HepG2 (cell line): ENCODE results near the gene NOL4L. TPM values are rescaled to one million over a fixed set of nuclear protein-coding genes. Genes with fewer than 3 reads are reported as not detected.
A peak's percentile ranks its signal among the peaks of the same experiment; 100 is the strongest.

Source experiments
- GATAD1 ChIP-seq: IDR thresholded peaks from 2 replicates; pipeline ENCODE4 v1.6.1; 2016; ENCODE audit warnings: missing genetic modification reagents, missing compliant biosample characterization
- MXD4 ChIP-seq: IDR thresholded peaks from 2 replicates; pipeline ENCODE4 v1.6.1; 2016; ENCODE audit warnings: mild to moderate bottlenecking, missing biosample characterization, missing genetic modification reagents
- TMF1 ChIP-seq: sonication (generic); formaldehyde crosslinking; IDR thresholded peaks from 2 replicates; pipeline ENCODE4 v1.8.1; 2022; ENCODE audit warnings: low read depth, missing genetic modification reagents
- ZBTB40 ChIP-seq, 2 experiments: fragments of 450-650 bp in 1 of 2; sonication (generic) in 1 of 2; formaldehyde crosslinking in 1 of 2; IDR thresholded peaks; 2 replicates each; pipeline versions ENCODE4 v1.6.1 to v1.8.0; 2016 to 2022; ENCODE audit warnings: antibody characterized with exemption in 1 of 2, mild to moderate bottlenecking in 1 of 2, missing genetic modification reagents in 1 of 2
- ZC3H4 ChIP-seq: sonication (generic); formaldehyde crosslinking; IDR thresholded peaks from 2 replicates; pipeline ENCODE4 v1.4.0; 2020; ENCODE audit warnings: missing genetic modification reagents, borderline replicate concordance
- ZFAT ChIP-seq: sonication (generic); formaldehyde crosslinking; conservative IDR thresholded peaks from 2 replicates; pipeline ENCODE4 v1.8.1; 2023; ENCODE audit warnings: missing genetic modification reagents, inconsistent platforms
- ZMYM3 ChIP-seq: sonication (generic); formaldehyde crosslinking; IDR thresholded peaks from 2 replicates; pipeline ENCODE4 v1.5.1; 2020; ENCODE audit warnings: mild to moderate bottlenecking, missing genetic modification reagents
- ZNF30 ChIP-seq: sonication (generic); formaldehyde crosslinking; IDR thresholded peaks from 2 replicates; pipeline ENCODE4 v1.5.0; 2020; ENCODE audit warnings: mild to moderate bottlenecking, missing genetic modification reagents
- ZSCAN31 ChIP-seq: sonication (generic); formaldehyde crosslinking; IDR thresholded peaks from 2 replicates; pipeline ENCODE4 v1.5.0; 2020; ENCODE audit warnings: low read depth, mild to moderate bottlenecking, missing genetic modification reagents
- polyA plus RNA-seq, 8 experiments: library from polyadenylated mRNA; depleted of rRNA in 3 of 8; stranded (reverse) in 7 of 8; unstranded in 1 of 8; fragments of >200 nt; fragmentation: Illumina TruSeq in 4 of 8; extraction: Trizol in 4 of 8; gene quantifications; 2 replicates each; pipeline versions ENCODE4 v1.2.1 to v1.2.3, GENCODE V29; 2011 to 2016; ENCODE audit warnings: low read depth in 4 of 8, missing spikeins in 1 of 8, mixed read lengths in 1 of 8; ENCODE audit not compliant: insufficient read depth in 1 of 8
- total RNA-seq, 5 experiments: library from RNA; depleted of rRNA; stranded (reverse); fragments of >200 nt; fragmentation: Illumina TruSeq; extraction: Trizol; gene quantifications; 2 replicates each; pipeline ENCODE4 v1.2.3, GENCODE V29; 2016; ENCODE audit warnings: low read depth in 1 of 5
- TF ChIP-seq, protein P1 (sequence below): sonication (generic); formaldehyde crosslinking; IDR thresholded peaks from 2 replicates; pipeline ENCODE4 v1.9.0; 2021; ENCODE audit warnings: missing genetic modification reagents, borderline replicate concordance
- TF ChIP-seq, protein P2 (sequence below): IDR thresholded peaks from 2 replicates; pipeline ENCODE4 v1.6.1; 2012; ENCODE audit warnings: low read depth, low read length, improper control_type of control experiment
- TF ChIP-seq, protein P3 (sequence below): sonication (generic); formaldehyde crosslinking; conservative IDR thresholded peaks from 2 replicates; pipeline ENCODE4 v1.8.0; 2022; ENCODE audit warnings: low read depth, missing genetic modification reagents

NOL4L gene
- total and polyA plus RNA-seq, 2 of the 13 experiments (the other 11 are each of a cell fraction or from before 2014, with no cell fraction given): 16.6 to 35.4 TPM

DNA sequence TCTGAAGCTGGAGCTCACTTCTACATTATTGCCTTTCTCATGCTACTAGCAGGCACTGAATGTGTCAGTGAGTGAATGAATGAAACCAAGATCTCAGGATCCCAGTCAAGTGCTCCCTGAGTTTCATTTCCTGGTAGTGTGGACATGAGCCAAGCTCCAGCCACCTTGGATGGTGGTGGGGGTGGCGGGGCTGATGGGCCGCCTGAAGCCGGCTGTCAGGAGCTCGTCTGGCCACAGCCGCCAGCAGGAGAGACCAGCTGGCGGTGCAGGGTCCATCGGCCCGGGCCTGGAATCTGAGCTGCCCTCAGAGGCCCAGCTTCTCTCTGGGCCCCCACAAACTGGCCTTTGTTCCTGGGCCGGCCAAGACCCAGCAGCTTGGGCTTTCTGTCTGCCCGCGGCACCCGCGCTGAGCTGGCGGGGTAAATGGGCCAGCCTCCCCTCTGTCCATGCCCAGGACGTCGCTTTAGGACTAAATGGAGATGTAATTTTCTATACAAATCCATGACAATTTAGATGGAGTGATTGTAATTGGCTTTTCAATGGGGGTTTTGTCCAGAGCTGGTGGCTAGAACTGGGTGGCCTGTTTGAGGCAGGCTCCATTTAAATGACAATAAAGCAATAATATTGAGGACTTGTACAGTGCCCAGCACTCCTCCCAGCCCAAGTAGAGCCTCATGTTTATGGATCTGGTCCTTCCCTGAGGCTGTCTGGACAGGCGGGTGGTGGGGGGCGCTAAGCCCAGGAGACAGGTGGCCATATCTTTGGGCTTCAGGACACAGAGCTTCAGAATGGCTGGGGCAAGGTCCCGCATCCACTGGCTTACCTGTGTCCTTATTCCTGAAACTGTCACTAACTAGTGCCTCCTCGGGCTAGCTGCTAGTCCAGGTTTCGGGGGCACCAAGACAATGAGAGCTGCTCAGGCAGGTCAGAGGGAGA is 43.5 kb downstream of the NOL4L start (continued):
- TF ChIP-seq, protein P1, sequence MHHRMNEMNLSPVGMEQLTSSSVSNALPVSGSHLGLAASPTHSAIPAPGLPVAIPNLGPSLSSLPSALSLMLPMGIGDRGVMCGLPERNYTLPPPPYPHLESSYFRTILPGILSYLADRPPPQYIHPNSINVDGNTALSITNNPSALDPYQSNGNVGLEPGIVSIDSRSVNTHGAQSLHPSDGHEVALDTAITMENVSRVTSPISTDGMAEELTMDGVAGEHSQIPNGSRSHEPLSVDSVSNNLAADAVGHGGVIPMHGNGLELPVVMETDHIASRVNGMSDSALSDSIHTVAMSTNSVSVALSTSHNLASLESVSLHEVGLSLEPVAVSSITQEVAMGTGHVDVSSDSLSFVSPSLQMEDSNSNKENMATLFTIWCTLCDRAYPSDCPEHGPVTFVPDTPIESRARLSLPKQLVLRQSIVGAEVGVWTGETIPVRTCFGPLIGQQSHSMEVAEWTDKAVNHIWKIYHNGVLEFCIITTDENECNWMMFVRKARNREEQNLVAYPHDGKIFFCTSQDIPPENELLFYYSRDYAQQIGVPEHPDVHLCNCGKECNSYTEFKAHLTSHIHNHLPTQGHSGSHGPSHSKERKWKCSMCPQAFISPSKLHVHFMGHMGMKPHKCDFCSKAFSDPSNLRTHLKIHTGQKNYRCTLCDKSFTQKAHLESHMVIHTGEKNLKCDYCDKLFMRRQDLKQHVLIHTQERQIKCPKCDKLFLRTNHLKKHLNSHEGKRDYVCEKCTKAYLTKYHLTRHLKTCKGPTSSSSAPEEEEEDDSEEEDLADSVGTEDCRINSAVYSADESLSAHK (CRISPR knock-in tag): 0 out of 2 replicates have a peak, but pooled peaks have one; percentile 17
- TF ChIP-seq, protein P2, sequence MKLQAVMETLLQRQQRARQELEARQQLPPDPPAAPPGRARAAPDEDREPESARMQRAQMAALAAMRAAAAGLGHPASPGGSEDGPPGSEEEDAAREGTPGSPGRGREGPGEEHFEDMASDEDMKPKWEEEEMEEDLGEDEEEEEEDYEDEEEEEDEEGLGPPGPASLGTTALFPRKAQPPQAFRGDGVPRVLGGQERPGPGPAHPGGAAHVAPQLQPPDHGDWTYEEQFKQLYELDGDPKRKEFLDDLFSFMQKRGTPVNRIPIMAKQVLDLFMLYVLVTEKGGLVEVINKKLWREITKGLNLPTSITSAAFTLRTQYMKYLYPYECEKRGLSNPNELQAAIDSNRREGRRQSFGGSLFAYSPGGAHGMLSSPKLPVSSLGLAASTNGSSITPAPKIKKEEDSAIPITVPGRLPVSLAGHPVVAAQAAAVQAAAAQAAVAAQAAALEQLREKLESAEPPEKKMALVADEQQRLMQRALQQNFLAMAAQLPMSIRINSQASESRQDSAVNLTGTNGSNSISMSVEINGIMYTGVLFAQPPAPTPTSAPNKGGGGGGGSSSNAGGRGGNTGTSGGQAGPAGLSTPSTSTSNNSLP: no peak
- TF ChIP-seq ZC3H4 (CRISPR knock-in tag): no peak
- TF ChIP-seq ZMYM3 (CRISPR knock-in tag): peak; percentile 97
- peak; percentile 82; the same call in 1 of the 2 replicates for TF ChIP-seq MXD4 (CRISPR knock-in tag)
- peak; percentile 100 for TF ChIP-seq ZSCAN31 (CRISPR knock-in tag)
- TF ChIP-seq ZNF30 (CRISPR knock-in tag): no peak
- TF ChIP-seq TMF1: no peak
- TF ChIP-seq ZFAT (CRISPR knock-in tag): no peak
- TF ChIP-seq GATAD1 (CRISPR knock-in tag): peak; percentile 72; the same call in 1 of the 2 replicates
- TF ChIP-seq, protein P3, sequence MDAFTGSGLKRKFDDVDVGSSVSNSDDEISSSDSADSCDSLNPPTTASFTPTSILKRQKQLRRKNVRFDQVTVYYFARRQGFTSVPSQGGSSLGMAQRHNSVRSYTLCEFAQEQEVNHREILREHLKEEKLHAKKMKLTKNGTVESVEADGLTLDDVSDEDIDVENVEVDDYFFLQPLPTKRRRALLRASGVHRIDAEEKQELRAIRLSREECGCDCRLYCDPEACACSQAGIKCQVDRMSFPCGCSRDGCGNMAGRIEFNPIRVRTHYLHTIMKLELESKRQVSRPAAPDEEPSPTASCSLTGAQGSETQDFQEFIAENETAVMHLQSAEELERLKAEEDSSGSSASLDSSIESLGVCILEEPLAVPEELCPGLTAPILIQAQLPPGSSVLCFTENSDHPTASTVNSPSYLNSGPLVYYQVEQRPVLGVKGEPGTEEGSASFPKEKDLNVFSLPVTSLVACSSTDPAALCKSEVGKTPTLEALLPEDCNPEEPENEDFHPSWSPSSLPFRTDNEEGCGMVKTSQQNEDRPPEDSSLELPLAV (CRISPR knock-in tag): no peak
- TF ChIP-seq ZBTB40 (IDR thresholded peaks at IDR 0.05): no peak
- peak; percentile 90 for TF ChIP-seq ZBTB40 (CRISPR knock-in tag; IDR thresholded peaks at IDR 0.05)
